GM19240 (cell line): ENCODE results near the gene NLK.

Experiments
- DNase-seq: peaks from one replicate; pipeline ENCODE4 v3.0.0; 2011; ENCODE audit warnings: low spot score; ENCODE audit not compliant: insufficient read length

The NLK gene

DNA sequence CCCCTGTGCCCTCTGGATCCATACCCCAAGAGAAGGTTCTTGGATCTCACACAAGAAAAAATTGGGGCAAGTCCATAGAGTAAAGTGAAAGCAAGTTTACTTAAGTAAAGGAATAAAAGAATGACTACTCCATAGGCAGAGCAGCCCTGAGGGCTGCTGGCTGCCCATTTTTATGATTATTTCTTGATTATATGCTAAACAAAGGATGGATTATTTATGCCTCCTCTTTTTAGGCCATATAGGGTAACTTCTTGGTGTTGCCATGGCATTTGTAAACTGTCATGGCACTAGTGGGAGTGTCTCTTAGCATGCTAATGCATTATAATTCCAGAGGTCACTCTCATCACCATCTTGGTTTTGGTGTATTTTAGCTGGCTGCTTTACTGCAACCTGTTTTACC, 70.8 kb downstream of the NLK start:
- DNase-seq, result no peak

- DNase-seq, result no peak
These were observed 72.6 kb downstream of the NLK start for GRCh38 chr17:28115046-28115445.

GRCh38 chr17:28117304-28117703, 74.8 kb downstream of the NLK start:
- no peak for DNase-seq

- DNase-seq, result no peak
These were observed 75.9 kb downstream of the NLK start for GRCh38 chr17:28118362-28118761.

DNA sequence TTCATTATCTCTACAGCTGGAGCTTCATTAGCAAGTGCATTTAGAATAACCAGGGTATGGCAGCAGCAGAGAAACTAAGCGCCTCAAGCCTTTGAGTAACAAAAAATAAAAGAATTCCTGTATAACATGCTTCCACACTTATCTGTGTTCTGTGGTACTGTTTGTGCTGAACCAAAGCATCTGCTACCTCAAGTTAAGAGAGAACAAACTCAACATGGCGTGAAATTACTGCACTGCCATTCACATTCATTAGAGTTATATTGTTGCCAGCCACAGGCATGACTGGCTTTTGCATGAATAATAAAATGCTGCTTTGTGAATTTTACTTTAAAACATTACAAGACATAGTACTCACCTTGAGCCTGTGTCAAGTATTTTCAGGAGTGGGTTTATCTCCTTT, 76.6 kb downstream of the NLK start:
- DNase-seq, result no peak

- no peak for DNase-seq
These were observed 77.1 kb downstream of the NLK start for GRCh38 chr17:28119560-28119959.

GRCh38 chr17:28120766-28121165, 78.3 kb downstream of the NLK start:
- DNase-seq, result no peak

- no peak for DNase-seq
These were observed 82.5 kb downstream of the NLK start for GRCh38 chr17:28124962-28125361.

DNA sequence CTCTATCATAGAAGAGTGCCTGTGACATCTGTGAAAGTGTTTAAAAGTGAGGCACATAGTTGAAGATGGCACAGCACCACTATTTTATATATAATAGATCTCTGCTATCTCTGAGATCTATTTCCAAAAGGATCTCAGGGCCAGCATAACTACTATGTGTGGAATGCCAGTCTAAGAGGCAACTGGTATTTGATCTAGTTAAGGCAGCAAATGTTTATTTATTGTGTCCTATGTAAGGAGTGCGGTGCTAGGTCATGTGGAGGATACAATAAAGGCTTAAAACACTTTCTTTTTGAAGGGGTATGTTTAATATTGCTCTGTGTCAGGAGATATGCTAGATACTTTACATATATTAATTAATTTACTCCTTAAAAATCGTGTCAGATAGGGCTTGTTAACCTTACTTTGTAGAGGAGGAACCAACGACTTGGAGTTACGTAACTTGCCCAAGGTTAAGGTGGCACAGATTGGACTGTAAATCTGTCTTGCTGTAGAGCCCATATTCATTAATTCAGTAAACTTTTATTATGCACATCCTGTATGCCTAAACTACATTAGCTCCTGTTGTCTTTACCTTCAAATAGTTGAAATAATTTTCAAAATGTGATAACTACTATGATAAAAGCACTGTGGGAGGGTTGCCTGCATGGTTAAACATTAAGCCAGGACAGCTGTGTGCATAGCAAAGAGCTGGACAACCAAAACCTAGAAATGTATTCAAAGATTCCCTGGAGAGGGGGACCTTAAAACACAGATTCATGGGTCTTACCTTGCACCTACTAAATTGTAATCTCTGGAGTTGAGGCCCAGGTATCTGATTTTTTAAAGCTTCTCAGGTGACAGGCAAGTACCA, 83.3 kb downstream of the NLK start:
- no peak for DNase-seq

GRCh38 chr17:28127196-28127595, 84.7 kb downstream of the NLK start:
- no peak for DNase-seq

DNA sequence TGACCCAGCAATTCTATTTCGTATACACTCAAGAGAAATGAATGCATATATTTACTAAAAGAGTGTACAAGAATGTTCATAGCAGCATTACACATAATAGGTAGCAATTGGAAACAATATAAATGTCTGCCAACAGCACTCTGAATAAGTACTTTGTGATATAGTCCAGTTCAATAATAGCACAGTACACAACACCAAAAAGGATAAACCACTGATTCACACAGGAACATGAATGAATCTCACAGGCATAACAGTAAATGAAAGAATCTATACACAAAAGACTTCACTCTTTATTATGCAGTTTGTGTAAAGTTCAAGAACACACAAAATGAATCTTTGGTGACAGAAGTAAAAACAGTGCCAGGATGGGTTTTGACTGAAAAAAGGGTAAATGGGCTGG, 86.3 kb downstream of the NLK start:
- DNase-seq, result no peak

DNA sequence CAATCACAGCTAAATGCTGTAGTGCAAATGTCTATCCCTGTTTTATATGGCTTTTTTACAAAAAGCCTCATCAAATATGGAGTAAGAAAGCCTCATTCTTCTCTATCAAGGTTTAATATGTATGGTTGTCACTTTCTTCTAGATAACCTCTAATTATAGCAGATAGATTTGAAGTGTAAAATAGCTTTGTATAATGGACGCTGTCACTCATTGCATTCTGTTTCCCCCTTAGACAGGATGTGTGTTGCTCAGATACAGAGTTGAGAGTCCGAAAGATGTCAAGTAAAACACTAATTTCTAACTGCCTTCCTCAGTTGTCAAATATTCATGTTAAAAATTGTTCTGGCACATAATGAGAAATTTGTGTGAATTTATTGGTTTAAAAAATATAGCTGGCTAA, 88.0 kb downstream of the NLK start:
- no peak for DNase-seq

DNA sequence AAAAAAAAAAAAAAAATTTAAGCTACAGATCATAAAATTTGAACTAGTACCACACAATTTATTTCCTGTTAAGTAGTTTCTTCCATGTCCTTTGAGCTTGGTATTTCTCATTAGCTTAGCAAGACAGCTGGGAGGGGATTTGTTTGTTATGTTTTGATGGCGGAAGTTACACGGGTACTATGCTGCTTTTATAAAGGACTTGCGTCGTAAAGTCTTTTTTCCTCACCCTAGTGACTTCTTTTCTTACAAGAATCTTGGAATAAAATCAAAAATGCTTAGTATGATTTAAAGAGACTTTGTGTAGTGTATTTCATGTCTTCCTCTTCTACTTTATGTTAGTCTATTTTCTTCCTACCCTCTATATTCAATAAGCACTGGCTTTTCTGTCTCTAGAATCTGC, 89.1 kb downstream of the NLK start:
- no peak for DNase-seq

DNA sequence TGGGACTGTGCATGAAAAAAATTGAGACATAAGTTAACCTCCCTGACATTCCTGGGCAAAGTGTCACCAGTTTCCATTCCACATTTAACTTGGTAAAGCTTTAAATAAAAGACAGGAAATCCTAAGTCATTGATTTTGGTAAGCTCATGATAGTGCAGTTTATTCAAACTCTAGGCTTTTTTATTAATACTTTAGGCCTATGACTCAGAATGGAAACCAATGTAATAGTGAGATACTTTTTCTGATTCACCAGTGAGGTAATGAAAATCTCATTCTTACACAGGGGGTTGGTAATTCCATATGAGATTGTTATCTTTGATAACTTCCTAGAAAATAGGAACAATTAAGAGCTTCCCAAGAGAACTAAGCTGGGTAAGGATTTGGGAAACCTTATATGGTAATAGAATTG, 91.1 kb downstream of the NLK start:
- no peak for DNase-seq

DNA sequence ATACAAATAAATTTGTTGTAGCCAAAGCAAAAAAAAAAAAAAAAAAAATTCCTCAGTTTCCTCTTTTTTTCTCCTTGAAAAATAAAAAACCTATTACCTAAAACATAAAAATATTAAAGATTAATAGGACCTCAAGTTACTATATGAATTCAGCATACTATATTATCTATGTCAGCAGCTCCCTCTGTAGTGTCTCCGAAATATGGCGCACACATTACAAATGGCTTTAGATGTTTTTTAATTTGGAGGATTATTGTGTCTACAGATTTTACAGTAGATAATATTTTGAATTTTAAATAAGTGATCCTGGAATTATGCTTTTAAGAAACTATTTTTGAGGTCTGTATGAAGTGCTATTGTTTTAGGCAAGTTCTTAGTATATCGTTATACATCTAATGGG, 94.4 kb downstream of the NLK start:
- DNase-seq, result no peak

DNA sequence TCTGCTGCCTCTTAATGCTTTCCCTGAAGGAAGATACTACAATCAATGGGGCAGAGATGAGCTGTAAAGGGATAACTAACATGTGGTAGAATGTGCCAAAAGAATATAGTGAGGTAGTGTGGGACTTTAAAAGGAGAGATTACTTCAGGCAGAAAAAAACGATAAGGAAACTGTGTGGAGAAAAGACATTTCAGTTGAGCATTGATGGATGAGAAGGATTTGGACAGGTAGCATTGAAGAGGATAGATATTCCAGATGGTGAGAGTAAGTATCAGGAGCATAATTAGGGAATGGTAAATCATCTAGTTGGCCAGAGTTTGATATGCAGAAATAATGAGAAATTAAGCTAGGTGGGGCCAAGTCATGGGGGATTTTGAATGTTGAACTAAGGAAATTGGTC, 97.3 kb downstream of the NLK start:
- no peak for DNase-seq

GRCh38 chr17:28141313-28141712, 98.8 kb downstream of the NLK start:
- DNase-seq, result no peak

GRCh38 chr17:28141773-28142172, 99.3 kb downstream of the NLK start:
- no peak for DNase-seq

GRCh38 chr17:28142305-28142704, 99.8 kb downstream of the NLK start:
- DNase-seq, result no peak

DNA sequence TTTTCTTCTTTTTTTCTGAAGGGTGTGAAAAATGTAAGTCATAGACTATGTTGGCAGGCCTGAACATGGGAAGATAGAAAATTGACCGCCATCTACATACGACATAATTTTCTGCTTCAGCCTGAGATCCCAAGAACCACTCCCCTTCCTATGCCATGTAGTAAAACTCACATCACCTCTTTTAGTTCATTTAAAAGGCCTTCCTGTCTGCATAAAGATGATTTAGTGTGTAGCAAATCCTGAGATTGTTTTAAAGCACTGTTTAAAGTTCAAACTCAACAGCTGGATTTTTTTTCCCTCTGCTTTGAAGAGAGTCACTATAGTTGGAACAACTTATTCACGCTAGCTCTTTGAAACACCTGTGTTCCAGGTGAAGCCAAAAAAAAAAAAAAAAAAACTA, 101.5 kb downstream of the NLK start:
- no peak for DNase-seq

DNA sequence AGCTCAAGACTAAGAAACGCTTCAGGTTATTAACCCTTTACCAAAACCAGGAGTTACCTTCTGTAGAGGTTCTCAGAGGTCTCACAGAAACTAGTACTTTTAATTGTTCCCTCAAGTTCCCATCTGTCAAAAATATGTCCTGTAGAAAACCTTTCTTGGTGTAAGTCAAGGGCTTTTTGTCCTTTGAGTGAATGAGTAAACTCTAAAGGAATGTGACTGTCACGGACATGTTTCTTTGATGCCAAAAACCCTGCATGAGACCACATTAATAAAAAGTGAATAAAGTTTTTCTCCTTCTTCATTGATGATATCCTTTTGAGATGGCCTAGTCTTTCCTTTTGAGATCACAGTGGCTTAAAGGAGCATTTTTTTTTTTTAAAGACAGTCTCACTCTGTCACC, 102.9 kb downstream of the NLK start:
- no peak for DNase-seq

DNA sequence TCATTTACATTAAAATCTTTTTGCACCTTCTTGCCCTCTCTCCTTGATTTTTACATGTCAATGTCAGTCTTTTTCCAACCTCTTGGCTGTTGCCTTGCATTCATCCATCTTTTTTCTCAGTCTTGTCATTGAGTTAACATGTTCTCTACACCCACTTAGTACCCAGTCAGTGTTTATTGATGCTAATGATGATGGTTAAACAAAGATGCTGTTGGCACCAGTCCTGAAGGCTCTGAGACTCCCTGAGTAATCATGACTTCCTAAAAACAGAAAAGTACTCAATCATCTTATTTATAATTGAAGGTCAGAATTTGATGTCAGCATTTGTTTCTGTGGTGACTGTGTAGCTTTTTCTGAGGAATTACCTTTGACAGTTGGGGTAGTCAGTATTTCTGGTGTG, 104.5 kb downstream of the NLK start:
- no peak for DNase-seq

- no peak for DNase-seq
These were observed 108.5 kb downstream of the NLK start for GRCh38 chr17:28151001-28151400.

DNA sequence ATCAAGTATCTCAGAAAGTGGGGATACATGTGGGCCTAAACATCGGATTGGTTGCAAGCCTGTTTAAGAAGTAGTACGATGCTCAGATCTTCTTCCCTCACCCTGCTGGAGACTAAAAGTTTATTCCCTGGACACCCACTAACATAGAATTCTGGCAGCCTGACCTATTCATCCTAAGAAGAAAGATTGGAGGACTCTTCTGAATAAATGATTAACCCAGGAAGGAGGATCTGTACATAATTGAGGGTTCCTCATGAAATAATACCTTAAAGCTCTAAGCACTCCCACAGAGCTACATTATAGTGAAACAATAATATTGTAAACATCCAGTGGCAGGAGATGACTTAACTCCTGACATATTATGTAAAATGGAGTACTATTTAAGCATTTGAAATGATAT, 111.7 kb downstream of the NLK start:
- DNase-seq, result no peak
